Measurements from ENCODE around the gene RASA2. TPM values are rescaled to one million over a fixed set of nuclear protein-coding genes. Genes with fewer than 3 reads are reported as not detected.

Gene RASA2
- total and polyA plus RNA-seq, 10 of the 15 experiments (the other 5 are each of a cell fraction or from before 2014, with no cell fraction given) = 1.9 to 9.4 (median 7.2) TPM

GRCh38 chr3:141544697-141545096 lies 57.9 kb downstream of the RASA2 start:
- BruUV-seq (replicated peaks) = TSS peak; percentile 32
- FAIRE-seq (no peak), ATAC-seq (no peak), DNase-seq (ENCODE audit: low read depth, low spot score) (no peak)
- ChIA-PET SMC1A (ENCODE audit: uncharacterized antibody, unreplicated experiment) (interaction anchor here (0.6 to 1.7 kb wide), 2 partner anchors 16 to 488 kb away, joined by 3 to 6 read pairs; no protein-coding TSS in a partner anchor), CTCF (no interaction called here), RAD21 (ENCODE audit: unreplicated experiment) (interaction anchor here (1.5 kb wide), 1 partner anchor 16 kb away, joined by 6 read pairs; no protein-coding TSS in a partner anchor), POLR2A (no interaction called here)
- in situ Hi-C loops (cut with MboI) (no loop called here), intact Hi-C loops (cut with micrococcal nuclease; ENCODE audit: unreplicated experiment) (no loop called here)
- H3K4me2 ChIP-seq (ENCODE audit: control insufficient read depth, insufficient read depth) = no peak overlapping the region
- H3K9me3 ChIP-seq (replicated peaks; ENCODE audit: control insufficient read depth, insufficient read depth, low read length) = peaks cover 2% of the 10 kb centered on the region; the same call in 2 of the 3 replicates
- H3K79me2 ChIP-seq (ENCODE audit: control insufficient read depth, insufficient read depth, low read length) = no peaks in the 10 kb centered on the region
- no peaks in the 10 kb centered on the region for H3K4me1 ChIP-seq (ENCODE audit: control insufficient read depth, insufficient read depth, low read length)
- H4K20me1 ChIP-seq (ENCODE audit: control insufficient read depth, insufficient read depth) = no peaks in the 10 kb centered on the region
- no peak overlapping the region for H3K4me3 ChIP-seq
- 97% methylated on average over 6 of the region's 6 CpGs for WGBS (ENCODE audit: insufficient coverage, insufficient replicate concordance, low lambda C conversion rate, missing lambda C conversion rate)
- no peak overlapping the region for H3K9ac ChIP-seq (ENCODE audit: control insufficient read depth, insufficient read depth, low read length)
- no peaks in the 10 kb centered on the region for H3K27me3 ChIP-seq (replicated peaks in 1 of 2; ENCODE audit: control insufficient read depth in 2 of 2, insufficient read depth in 2 of 2, low read length in 1 of 2)
- peaks cover 1 to 5% of the 10 kb centered on the region in 2 experiments; a peak in 2 of 4 replicates for H3K36me3 ChIP-seq (ENCODE audit: control insufficient read depth in 2 of 2, insufficient read depth in 2 of 2, low read length in 1 of 2)
- H3K27ac ChIP-seq (ENCODE audit: control insufficient read depth, insufficient read depth) = no peak overlapping the region
- H2AFZ ChIP-seq (ENCODE audit: control insufficient read depth, low read depth, low read length) = no peak overlapping the region
- TF ChIP-seq CREM (IDR thresholded peaks at IDR 0.05; ENCODE audit: low read depth) (no peak), MYB (IDR thresholded peaks at IDR 0.05; ENCODE audit: borderline replicate concordance, low read depth, low read length) (no peak), USF1 (IDR thresholded peaks at IDR 0.05; ENCODE audit: borderline replicate concordance, extremely low read length, insufficient read depth, low read depth, low read length) (no peak), GATAD2B (conservative IDR thresholded peaks at IDR 0.05; ENCODE audit: low read depth) (no peak), DPF2 (IDR thresholded peaks at IDR 0.05) (no peak), NR2C1 (IDR thresholded peaks at IDR 0.05) (no peak), CBX5 (IDR thresholded peaks at IDR 0.05; ENCODE audit: low read depth) (no peak), JUNB (IDR thresholded peaks at IDR 0.05) (no peak), FOS (IDR thresholded peaks at IDR 0.05; ENCODE audit: borderline replicate concordance, extremely low read depth, insufficient read length) (no peak), MTA2 (IDR thresholded peaks at IDR 0.05; ENCODE audit: low read depth) (no peak), E2F4 (IDR thresholded peaks at IDR 0.05; ENCODE audit: low read depth, low read length) (no peak), POLR2AphosphoS5 (IDR thresholded peaks at IDR 0.05; ENCODE audit: low read length) (no peak), MLLT1 (IDR thresholded peaks at IDR 0.05) (no peak)
- TF ChIP-seq, protein P1, sequence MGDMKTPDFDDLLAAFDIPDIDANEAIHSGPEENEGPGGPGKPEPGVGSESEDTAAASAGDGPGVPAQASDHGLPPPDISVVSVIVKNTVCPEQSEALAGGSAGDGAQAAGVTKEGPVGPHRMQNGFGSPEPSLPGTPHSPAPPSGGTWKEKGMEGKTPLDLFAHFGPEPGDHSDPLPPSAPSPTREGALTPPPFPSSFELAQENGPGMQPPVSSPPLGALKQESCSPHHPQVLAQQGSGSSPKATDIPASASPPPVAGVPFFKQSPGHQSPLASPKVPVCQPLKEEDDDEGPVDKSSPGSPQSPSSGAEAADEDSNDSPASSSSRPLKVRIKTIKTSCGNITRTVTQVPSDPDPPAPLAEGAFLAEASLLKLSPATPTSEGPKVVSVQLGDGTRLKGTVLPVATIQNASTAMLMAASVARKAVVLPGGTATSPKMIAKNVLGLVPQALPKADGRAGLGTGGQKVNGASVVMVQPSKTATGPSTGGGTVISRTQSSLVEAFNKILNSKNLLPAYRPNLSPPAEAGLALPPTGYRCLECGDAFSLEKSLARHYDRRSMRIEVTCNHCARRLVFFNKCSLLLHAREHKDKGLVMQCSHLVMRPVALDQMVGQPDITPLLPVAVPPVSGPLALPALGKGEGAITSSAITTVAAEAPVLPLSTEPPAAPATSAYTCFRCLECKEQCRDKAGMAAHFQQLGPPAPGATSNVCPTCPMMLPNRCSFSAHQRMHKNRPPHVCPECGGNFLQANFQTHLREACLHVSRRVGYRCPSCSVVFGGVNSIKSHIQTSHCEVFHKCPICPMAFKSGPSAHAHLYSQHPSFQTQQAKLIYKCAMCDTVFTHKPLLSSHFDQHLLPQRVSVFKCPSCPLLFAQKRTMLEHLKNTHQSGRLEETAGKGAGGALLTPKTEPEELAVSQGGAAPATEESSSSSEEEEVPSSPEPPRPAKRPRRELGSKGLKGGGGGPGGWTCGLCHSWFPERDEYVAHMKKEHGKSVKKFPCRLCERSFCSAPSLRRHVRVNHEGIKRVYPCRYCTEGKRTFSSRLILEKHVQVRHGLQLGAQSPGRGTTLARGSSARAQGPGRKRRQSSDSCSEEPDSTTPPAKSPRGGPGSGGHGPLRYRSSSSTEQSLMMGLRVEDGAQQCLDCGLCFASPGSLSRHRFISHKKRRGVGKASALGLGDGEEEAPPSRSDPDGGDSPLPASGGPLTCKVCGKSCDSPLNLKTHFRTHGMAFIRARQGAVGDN (IDR thresholded peaks at IDR 0.05) = no peak

Measured in GM12878 (cell line).